HG03378 (cell line): ENCODE results near the gene CTBP1.
"Not testable (repeated sequence)": the region's sequence is repeated elsewhere in the genome, so short reads cannot be mapped to it uniquely, and the experiment has no call there.

Experiments
- ATAC-seq: cut with Tn5 transposase; IDR thresholded peaks from one replicate; pipeline ENCODE4 v1.9.1; 2021; ENCODE audit warnings: mild to moderate bottlenecking, moderate library complexity; ENCODE audit not compliant: unreplicated experiment

The CTBP1 gene

GRCh38 chr4:1248245-1249147 lies at the start of gene CTBP1:
Gene CTBP1 (minus strand): TSS chr4:1249130. CDS start chr4:1241331, 7,799 bp downstream.
- ATAC-seq: no peak

- ATAC-seq: no peak
These were observed 49.5 kb upstream of the CTBP1 start for GRCh38 chr4:1298461-1298860.

DNA sequence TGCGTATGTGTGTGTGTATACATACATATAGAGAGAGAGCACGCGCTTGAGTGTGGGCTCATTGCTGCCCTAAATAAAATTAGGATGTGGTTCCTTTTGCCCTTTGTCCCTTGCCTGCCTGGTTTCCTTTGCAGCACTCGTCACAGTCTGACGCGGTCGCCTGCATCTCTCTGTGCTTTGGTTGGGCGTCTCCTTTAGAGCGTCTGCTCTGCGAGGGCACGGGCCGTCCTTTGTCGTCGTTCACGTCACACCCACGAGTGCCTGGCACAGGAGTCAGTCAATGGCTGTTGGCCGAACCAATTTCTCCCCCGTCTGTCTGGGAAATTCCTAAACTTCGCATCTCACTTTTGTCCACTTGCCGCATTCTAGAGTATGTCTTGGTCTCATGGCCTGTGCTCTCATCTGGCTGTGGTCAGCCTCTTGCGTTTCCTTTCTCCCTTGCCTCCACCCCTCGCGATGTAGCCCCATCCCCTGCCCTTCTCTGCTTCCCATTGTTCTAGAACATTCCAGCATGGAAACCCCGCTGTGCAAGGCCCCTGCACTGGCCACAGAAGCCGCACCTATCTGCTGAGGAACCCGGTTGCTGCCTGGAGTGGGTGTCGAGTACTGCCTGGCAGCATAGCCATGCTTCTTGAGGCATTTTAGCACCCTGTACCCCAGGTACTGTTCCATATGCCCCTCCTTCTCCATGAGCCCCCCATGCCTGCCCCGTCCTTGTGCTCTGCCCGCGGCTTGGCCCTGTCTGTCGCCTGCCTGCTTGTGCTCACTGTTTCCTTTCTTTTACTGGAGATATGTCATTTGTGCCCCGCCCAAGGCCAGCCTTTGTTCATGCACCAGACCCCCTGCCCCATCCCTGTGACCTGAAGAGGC lies 48.8 kb upstream of the CTBP1 start:
- no peak for ATAC-seq

DNA sequence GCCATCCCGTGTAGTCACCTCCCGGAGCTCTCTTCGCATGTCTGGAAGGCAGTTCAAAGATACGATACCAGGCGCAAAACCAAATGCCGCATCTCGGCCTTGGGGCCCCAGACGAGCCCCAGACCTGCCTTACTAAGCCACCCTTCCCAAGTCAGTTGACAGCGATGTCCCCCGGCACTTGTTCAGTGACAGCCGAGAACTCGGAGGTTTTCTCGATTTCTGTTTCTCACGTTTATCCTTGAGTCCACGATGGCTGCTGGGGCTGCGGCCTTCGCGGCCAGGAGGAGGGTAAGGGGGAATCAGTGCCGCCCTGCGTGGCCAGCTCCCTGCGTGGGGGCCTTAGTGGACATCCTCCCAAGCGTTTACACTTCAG lies 48.1 kb upstream of the CTBP1 start:
- ATAC-seq: no peak

- no peak for ATAC-seq
These were observed 47.5 kb upstream of the CTBP1 start for GRCh38 chr4:1296324-1297022.

GRCh38 chr4:1295405-1296055 lies 46.6 kb upstream of the CTBP1 start:
- no peak for ATAC-seq

GRCh38 chr4:1294891-1295290 lies 46.0 kb upstream of the CTBP1 start:
- no peak for ATAC-seq

- no peak for ATAC-seq
These were observed 45.5 kb upstream of the CTBP1 start for GRCh38 chr4:1294424-1294823.

DNA sequence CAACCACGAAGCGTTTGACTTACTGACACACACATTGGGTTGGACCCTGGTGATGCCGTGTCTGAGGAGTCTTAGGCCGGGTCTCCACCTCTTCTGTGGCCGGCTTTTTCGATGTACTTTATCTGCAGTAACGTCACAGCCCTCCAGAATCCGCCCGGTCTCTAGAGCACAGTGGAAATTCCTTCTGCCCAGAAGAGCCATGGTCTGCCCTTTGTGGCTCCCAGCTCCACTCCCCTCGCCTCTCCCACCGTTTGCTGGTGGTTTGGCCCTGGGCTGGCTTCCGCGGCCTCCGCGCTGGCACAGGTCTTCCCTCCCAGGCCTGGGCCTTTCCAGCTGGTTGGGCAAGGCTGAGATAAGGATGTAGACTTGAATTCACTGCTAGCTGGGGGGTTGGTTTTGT lies 45.1 kb upstream of the CTBP1 start:
- ATAC-seq: no peak

- ATAC-seq: no peak
These were observed 44.6 kb upstream of the CTBP1 start for GRCh38 chr4:1293531-1293941.

GRCh38 chr4:1292703-1293011 lies 43.7 kb upstream of the CTBP1 start:
- ATAC-seq: not testable (repeated sequence)

DNA sequence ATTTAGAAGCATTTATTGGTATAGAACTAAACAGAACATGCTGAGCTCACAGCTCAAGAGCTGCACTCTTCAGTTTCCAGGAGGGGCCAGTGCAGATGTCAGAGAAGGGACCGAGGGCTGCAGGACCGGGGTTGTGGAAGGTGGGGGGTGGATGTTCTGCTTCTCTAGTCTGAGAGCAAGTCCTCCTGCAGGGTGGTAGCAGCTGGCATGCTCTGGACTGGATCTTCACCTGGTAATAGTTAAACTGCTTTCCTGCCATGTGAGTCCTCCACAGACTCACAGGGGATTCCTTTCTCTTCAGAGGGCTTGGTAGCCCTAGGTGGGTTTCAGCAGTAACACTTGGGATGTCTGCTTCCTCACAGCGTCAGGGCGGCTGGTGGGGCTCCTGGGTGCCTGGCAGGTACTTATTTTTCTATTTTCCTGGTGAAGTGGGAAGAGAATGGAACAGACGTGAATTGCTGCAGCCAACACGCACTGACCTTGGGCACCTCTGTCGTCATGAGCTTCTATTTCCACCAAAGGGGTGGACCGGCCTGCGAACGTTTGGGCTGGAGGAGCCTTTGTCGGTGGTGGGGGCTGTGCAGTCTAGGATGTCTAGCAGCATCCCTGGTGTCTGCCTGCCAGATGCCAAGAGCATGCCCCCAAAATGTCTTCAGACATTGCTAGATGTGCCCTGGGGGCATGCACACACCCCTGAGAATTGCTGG lies 43.2 kb upstream of the CTBP1 start:
- no peak for ATAC-seq

DNA sequence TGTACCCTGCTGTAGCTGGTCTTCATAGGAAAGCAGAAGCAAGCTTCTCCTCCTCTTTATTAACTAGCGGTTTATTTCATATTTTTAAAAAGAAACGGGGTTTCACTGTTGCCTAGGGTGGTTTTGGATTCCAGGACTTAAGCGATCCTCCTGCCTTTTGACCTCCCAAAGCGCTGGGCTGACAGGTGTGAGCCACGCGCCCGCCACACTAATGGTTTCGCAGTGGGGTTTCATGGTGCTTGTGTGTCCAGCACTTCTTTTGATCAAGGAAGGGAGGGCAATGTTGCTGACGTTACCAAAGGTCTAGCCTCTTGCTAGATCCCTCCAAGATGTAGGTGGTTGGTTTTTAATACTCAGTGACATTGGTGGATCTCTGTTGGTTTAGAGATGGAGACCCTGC lies 42.2 kb upstream of the CTBP1 start:
- no peak for ATAC-seq

GRCh38 chr4:1290165-1290977 lies 41.4 kb upstream of the CTBP1 start:
- no peak for ATAC-seq

GRCh38 chr4:1289207-1290164 lies 40.6 kb upstream of the CTBP1 start, which contains the start of gene MAEA:
Gene MAEA (plus strand): TSS chr4:1289891. CDS start chr4:1289914, 23 bp downstream.
- ATAC-seq: peak; percentile 88

DNA sequence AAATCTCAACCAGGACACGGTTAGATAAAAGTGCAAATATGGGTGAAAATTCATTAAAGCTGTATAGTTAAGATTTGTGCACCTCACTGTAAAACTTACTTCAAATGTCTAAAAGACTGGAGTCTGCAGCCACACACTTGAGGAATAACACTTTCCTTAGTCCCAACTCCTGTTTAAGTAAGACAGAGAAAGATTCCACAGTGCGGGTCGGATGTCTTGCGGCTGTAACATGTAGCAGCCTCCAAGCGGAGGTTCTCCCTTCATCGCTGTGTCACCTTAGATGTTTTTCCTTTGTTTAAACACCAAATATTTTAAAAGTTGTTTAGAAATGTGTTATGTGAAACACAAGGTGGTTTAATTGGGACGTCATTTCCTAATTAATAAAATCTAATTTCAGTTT lies 39.9 kb upstream of the CTBP1 start:
- ATAC-seq: no peak

DNA sequence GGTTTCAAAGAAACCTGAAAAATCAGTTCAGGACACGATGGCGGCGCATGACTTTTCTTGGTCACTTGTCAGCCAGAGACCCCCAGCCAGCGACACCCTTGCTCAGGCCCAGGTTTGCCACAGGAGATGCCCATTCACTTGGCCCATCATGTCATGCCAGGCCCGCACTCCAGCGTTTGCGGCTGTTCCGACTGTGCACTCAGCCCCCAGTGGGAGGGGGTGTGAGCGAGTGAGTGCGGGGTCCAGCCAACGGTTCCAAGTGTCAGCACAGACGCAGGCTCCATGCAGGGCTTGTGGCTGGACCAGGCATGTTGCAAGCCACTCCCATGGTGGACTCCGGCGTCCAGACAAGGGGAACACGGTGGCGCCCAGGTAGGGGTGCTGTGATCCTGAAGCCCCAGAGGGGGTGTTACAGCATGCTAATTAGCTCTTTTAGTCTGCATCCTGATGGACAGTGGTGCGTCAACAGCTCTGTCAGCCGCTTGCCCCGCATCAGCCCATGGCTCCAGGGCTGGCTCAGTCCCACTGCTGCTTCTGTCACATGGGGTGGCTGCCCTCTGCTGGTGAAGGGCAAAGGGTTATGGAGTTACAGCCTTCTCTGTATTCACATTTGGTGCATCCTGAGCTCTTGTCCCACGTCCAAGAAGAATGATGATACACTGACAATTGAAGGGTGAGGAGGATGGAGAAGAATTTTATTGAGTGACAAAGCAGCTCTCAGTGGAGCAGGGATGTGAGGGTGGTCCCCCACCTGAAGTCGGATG lies 37.0 kb upstream of the CTBP1 start:
- ATAC-seq: no peak
